H9 (cell line): Measurements from ENCODE around the gene NPB. TPM values are rescaled to one million over a fixed set of nuclear protein-coding genes. Genes with fewer than 3 reads are reported as not detected.

ENCODE experiments used
- DNase-seq: peaks from one replicate; pipeline ENCODE4 v3.0.0-alpha.2; 2017
- H2AFZ ChIP-seq: one replicate; pipeline ENCODE4 v1.6.1; 2013; ENCODE audit warnings: mild to moderate bottlenecking, low read length, control low read depth, moderate library complexity
- H2AK5ac ChIP-seq: 2 replicates; pipeline ENCODE4 v1.6.1; 2013; ENCODE audit warnings: low read length, control low read depth, mixed read lengths; ENCODE audit not compliant: insufficient read length
- H2BK120ac ChIP-seq: one replicate; pipeline ENCODE4 v1.6.1; 2013; ENCODE audit warnings: low read depth, mild to moderate bottlenecking, low read length, control low read depth, inconsistent platforms; ENCODE audit not compliant: poor library complexity, severe bottlenecking
- H2BK12ac ChIP-seq: 2 replicates; pipeline ENCODE4 v1.6.1; 2013; ENCODE audit warnings: low read length, control low read depth, mixed read lengths, low read depth; ENCODE audit not compliant: insufficient read length
- H2BK15ac ChIP-seq: 2 replicates; pipeline ENCODE4 v1.6.1; 2013; ENCODE audit warnings: low read depth, low read length, control low read depth
- H2BK20ac ChIP-seq: one replicate; pipeline ENCODE4 v1.6.1; 2013; ENCODE audit warnings: low read depth, mild to moderate bottlenecking, low read length, control low read depth, inconsistent platforms; ENCODE audit not compliant: poor library complexity, severe bottlenecking
- H2BK5ac ChIP-seq: 2 replicates; pipeline ENCODE4 v1.6.1; 2013; ENCODE audit warnings: low read length, control low read depth, mixed read lengths; ENCODE audit not compliant: insufficient read length
- H3K14ac ChIP-seq: 2 replicates; pipeline ENCODE4 v1.6.1; 2013; ENCODE audit warnings: low read length, control low read depth; ENCODE audit not compliant: insufficient read depth
- H3K18ac ChIP-seq: 2 replicates; pipeline ENCODE4 v1.6.1; 2013; ENCODE audit warnings: low read depth, mild to moderate bottlenecking, mixed read lengths, low read length, control low read depth; ENCODE audit not compliant: insufficient read length
- H3K23ac ChIP-seq: 2 replicates; pipeline ENCODE4 v1.6.1; 2013; ENCODE audit warnings: low read length, control low read depth, mixed read lengths, low read depth; ENCODE audit not compliant: insufficient read length
- H3K23me2 ChIP-seq: 2 replicates; pipeline ENCODE4 v1.6.1; 2013; ENCODE audit warnings: low read depth, mild to moderate bottlenecking, mixed read lengths, low read length, control low read depth; ENCODE audit not compliant: insufficient read length, poor library complexity, severe bottlenecking
- H3K27ac ChIP-seq: 2 replicates; pipeline ENCODE4 v1.5.1; 2013; ENCODE audit warnings: low read length, control low read depth, mixed read lengths, low read depth; ENCODE audit not compliant: insufficient read length
- H3K27me3 ChIP-seq: 2 replicates; pipeline ENCODE4 v1.6.1; 2013; ENCODE audit warnings: low read length, control low read depth, inconsistent platforms; ENCODE audit not compliant: insufficient read depth
- H3K4ac ChIP-seq: 2 replicates; pipeline ENCODE4 v1.6.1; 2013; ENCODE audit warnings: low read depth, mild to moderate bottlenecking, control low read depth, inconsistent platforms, low read length, moderate library complexity
- H3K4me1 ChIP-seq: 2 replicates; pipeline ENCODE4 v1.6.1; 2013; ENCODE audit warnings: low read length, control low read depth, inconsistent platforms; ENCODE audit not compliant: insufficient read depth
- H3K4me2 ChIP-seq: 2 replicates; pipeline ENCODE4 v1.6.1; 2013; ENCODE audit warnings: low read length, control low read depth, mixed read lengths; ENCODE audit not compliant: insufficient read length, insufficient read depth
- H3K56ac ChIP-seq: 2 replicates; pipeline ENCODE4 v1.6.1; 2013; ENCODE audit warnings: low read depth, mild to moderate bottlenecking, mixed read lengths, low read length, control low read depth; ENCODE audit not compliant: insufficient read length
- H3K79me1 ChIP-seq: 2 replicates; pipeline ENCODE4 v1.6.1; 2013; ENCODE audit warnings: low read depth, mild to moderate bottlenecking, moderate library complexity, low read length, control low read depth, inconsistent platforms; ENCODE audit not compliant: insufficient read depth, poor library complexity, severe bottlenecking
- H3K79me2 ChIP-seq: 2 replicates; pipeline ENCODE4 v1.6.1; 2013; ENCODE audit warnings: low read length, control low read depth, inconsistent platforms; ENCODE audit not compliant: insufficient read depth
- H3K9ac ChIP-seq: 2 replicates; pipeline ENCODE4 v1.6.1; 2013; ENCODE audit warnings: low read length, control low read depth, mixed read lengths; ENCODE audit not compliant: insufficient read length; ENCODE audit errors: extremely low read depth
- H3K9me3 ChIP-seq: one replicate; pipeline ENCODE4 v1.6.1; 2013; ENCODE audit warnings: low read depth, low read length, inconsistent platforms; ENCODE audit not compliant: control insufficient read depth
- H3T11ph ChIP-seq: one replicate; pipeline ENCODE4 v1.6.1; 2013; ENCODE audit warnings: mild to moderate bottlenecking, low read length, control low read depth, inconsistent platforms
- H4K20me1 ChIP-seq: one replicate; pipeline ENCODE4 v1.6.1; 2013; ENCODE audit not compliant: control insufficient read depth, insufficient read length, insufficient read depth
- H4K5ac ChIP-seq: 2 replicates; pipeline ENCODE4 v1.6.1; 2013; ENCODE audit warnings: low read depth, mild to moderate bottlenecking, mixed read lengths, low read length, control low read depth; ENCODE audit not compliant: insufficient read length
- H4K8ac ChIP-seq: replicated peaks from 2 replicates; pipeline ENCODE4 v1.6.1; 2013; ENCODE audit warnings: low read length, control low read depth, mixed read lengths, low read depth; ENCODE audit not compliant: insufficient read length
- H4K91ac ChIP-seq: 2 replicates; pipeline ENCODE4 v1.6.1; 2013; ENCODE audit warnings: low read depth, mild to moderate bottlenecking, moderate library complexity, mixed read lengths, low read length, control low read depth; ENCODE audit not compliant: insufficient read length
- H3K27ac Mint-ChIP-seq, 3 experiments: 2 replicates in 2 of 3; 3 replicates in 1 of 3; pipeline ENCODE4 v1.8.0; 2020 to 2021; ENCODE audit warnings: mixed read lengths in 3 of 3, mild to moderate bottlenecking in 1 of 3, moderate library complexity in 1 of 3
- H3K27me3 Mint-ChIP-seq: 2 replicates; pipeline ENCODE4 v1.8.0; 2021; ENCODE audit warnings: low read depth, mild to moderate bottlenecking, moderate library complexity, mixed read lengths
- H3K36me3 Mint-ChIP-seq, 3 experiments: 2 replicates in 2 of 3; 3 replicates in 1 of 3; pipeline ENCODE4 v1.8.0; 2020 to 2021; ENCODE audit warnings: low read depth in 3 of 3, mixed read lengths in 3 of 3; ENCODE audit not compliant: insufficient read depth in 1 of 3
- H3K4me1 Mint-ChIP-seq, 2 experiments: 2 replicates each; pipeline ENCODE4 v1.8.0; 2020; ENCODE audit warnings: mixed read lengths in 2 of 2
- H3K4me3 Mint-ChIP-seq, 2 experiments: 2 replicates in 1 of 2; 3 replicates in 1 of 2; pipeline ENCODE4 v1.8.0; 2020 to 2021; ENCODE audit warnings: mild to moderate bottlenecking in 2 of 2, mixed read lengths in 2 of 2, moderate library complexity in 1 of 2
- H3K9me3 Mint-ChIP-seq, 2 experiments: 2 replicates in 1 of 2; 3 replicates in 1 of 2; pipeline ENCODE4 v1.8.0; 2020; ENCODE audit warnings: mild to moderate bottlenecking in 2 of 2, mixed read lengths in 2 of 2, moderate library complexity in 1 of 2
- WGBS: extraction: QIAGEN DNeasy Blood & Tissue Kit; methylation state at CpG from one replicate; pipeline ENCODE4 v1.1.7; 2013; ENCODE audit warnings: missing lambda C conversion rate, low lambda C conversion rate, mixed read lengths; ENCODE audit not compliant: insufficient read length; ENCODE audit errors: extremely low coverage; 5-methylcytosine and 5-hydroxymethylcytosine counted together
- total RNA-seq: library from RNA; stranded (reverse); gene quantifications from 2 replicates; pipeline ENCODE4 v1.2.1, GENCODE V29; 2021
- TF ChIP-seq, protein P1 (sequence below): fragments of 200-600 bp; sonication (generic); conservative IDR thresholded peaks from 3 replicates; pipeline ENCODE4 v1.8.0; 2021; ENCODE audit warnings: antibody characterized with exemption, mild to moderate bottlenecking

Gene NPB
- total RNA-seq, 1 experiment from 2014 or later, result 2.1 TPM

DNA sequence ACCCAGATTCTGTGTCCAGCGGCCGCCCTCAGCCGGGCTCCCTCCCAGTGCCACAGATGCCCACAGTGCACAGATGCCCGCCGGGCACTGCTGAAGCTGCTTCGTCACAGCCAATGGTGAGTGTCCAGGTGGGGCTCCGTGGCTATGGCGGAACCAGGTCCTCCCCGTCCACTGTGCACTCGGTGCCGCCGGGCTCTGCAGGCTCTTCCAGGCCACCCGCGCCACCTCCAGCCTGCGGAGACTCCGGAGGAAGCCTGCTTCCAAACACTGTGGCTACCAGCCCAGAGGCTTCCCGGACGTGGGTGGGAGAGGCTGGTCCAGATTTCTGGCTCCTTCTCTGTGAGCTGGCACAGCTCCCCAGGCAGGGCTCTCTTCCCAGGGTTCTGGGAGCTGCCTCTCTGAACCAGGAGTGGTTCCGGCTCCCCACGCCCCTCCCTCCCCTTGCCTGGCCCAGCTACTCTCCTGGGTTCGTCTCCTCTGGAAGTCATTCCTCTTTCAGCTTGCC is 37.9 kb downstream of the NPB start:
- no peak overlapping the region for H2BK12ac ChIP-seq
- no peaks in the 10 kb centered on the region for H3K9me3 ChIP-seq
- no peak overlapping the region for H3K4ac ChIP-seq
- Mint-ChIP-seq H3K4me3 (no peak overlapping the region), H3K36me3 (peaks cover 2 to 14% (median 4%) of the 10 kb centered on the region in 3 experiments; a peak in 6 of 7 replicates), H3K4me1 (peaks cover 9 to 30% of the 10 kb centered on the region in 2 experiments), H3K9me3 (no peaks in the 10 kb centered on the region), H3K27ac (no peak overlapping the region), H3K27me3 (peaks cover 61% of the 10 kb centered on the region)
- H3K79me2 ChIP-seq, result peaks cover 2% of the 10 kb centered on the region; the same call in 1 of the 2 replicates
- H3K56ac ChIP-seq, result no peak overlapping the region
- H4K91ac ChIP-seq, result no peak overlapping the region
- TF ChIP-seq, protein P1, sequence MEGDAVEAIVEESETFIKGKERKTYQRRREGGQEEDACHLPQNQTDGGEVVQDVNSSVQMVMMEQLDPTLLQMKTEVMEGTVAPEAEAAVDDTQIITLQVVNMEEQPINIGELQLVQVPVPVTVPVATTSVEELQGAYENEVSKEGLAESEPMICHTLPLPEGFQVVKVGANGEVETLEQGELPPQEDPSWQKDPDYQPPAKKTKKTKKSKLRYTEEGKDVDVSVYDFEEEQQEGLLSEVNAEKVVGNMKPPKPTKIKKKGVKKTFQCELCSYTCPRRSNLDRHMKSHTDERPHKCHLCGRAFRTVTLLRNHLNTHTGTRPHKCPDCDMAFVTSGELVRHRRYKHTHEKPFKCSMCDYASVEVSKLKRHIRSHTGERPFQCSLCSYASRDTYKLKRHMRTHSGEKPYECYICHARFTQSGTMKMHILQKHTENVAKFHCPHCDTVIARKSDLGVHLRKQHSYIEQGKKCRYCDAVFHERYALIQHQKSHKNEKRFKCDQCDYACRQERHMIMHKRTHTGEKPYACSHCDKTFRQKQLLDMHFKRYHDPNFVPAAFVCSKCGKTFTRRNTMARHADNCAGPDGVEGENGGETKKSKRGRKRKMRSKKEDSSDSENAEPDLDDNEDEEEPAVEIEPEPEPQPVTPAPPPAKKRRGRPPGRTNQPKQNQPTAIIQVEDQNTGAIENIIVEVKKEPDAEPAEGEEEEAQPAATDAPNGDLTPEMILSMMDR, result no peak
- H3T11ph ChIP-seq, result no peak overlapping the region
- H2AFZ ChIP-seq, result no peak overlapping the region
- H2BK5ac ChIP-seq, result no peak overlapping the region
- H4K20me1 ChIP-seq, result no peaks in the 10 kb centered on the region
- H3K9ac ChIP-seq, result no peak overlapping the region
- H4K5ac ChIP-seq, result no peak overlapping the region
- H3K4me1 ChIP-seq, result no peaks in the 10 kb centered on the region; the same call in 1 of the 2 replicates
- no peak overlapping the region for H2BK15ac ChIP-seq
- H3K27me3 ChIP-seq, result no peaks in the 10 kb centered on the region
- H4K8ac ChIP-seq, result no peak overlapping the region
- DNase-seq, result no peak
- no peak overlapping the region for H3K18ac ChIP-seq
- no peak overlapping the region for H3K14ac ChIP-seq
- H2BK20ac ChIP-seq, result no peak overlapping the region
- H3K23ac ChIP-seq, result no peak overlapping the region
- no peak overlapping the region for H3K4me2 ChIP-seq
- H3K23me2 ChIP-seq, result peaks cover 4% of the 10 kb centered on the region
- H2BK120ac ChIP-seq, result no peak overlapping the region
- no CpG with 5 or more reads among the region's 21 CpGs for WGBS
- no peak overlapping the region for H2AK5ac ChIP-seq
- H3K27ac ChIP-seq, result no peak overlapping the region
- peaks cover 3% of the 10 kb centered on the region for H3K79me1 ChIP-seq
